Ascending aorta (tissue), 2 donors: Measurements from ENCODE around the gene EHBP1L1. TPM values are rescaled to one million over a fixed set of nuclear protein-coding genes. Genes with fewer than 3 reads are reported as not detected.

Source experiments
- DNase-seq, 2 donors: peaks; one replicate each; pipeline ENCODE4 v3.0.0-alpha.2; 2019; ENCODE audit warnings: low spot score in 2 of 2
- H3K27ac ChIP-seq, 2 donors: fragments of 200-600 bp; sonication (generic); one replicate each; pipeline ENCODE4 v1.5.1; 2016 to 2017; ENCODE audit warnings: mild to moderate bottlenecking in 1 of 2
- H3K27me3 ChIP-seq: fragments of 200-600 bp; sonication (generic); one replicate; pipeline ENCODE4 v1.5.1; 2017
- H3K36me3 ChIP-seq, 2 donors: fragments of 200-600 bp; sonication (generic); one replicate each; pipeline ENCODE4 v1.5.1; 2016
- H3K4me1 ChIP-seq, 2 donors: fragments of 200-600 bp; sonication (generic); one replicate each; pipeline ENCODE4 v1.5.1; 2016 to 2017; ENCODE audit warnings: mild to moderate bottlenecking in 1 of 2
- H3K4me3 ChIP-seq, 2 donors: fragments of 200-600 bp; sonication (generic); one replicate each; pipeline ENCODE4 v1.5.1; 2016 to 2017; ENCODE audit warnings: mild to moderate bottlenecking in 1 of 2
- H3K9me3 ChIP-seq, 2 donors: fragments of 200-600 bp; sonication (generic); one replicate each; pipeline ENCODE4 v1.5.1; 2016
- CTCF ChIP-seq, 3 experiments: fragments of 200-600 bp in 2 of 3; fragments of 450-650 bp in 1 of 3; sonication (generic) in 2 of 3; IDR thresholded peaks; one replicate each; pipeline ENCODE4 v1.5.1; 2016 to 2019; ENCODE audit warnings: antibody characterized with exemption in 3 of 3, mild to moderate bottlenecking in 1 of 3, moderate library complexity in 1 of 3
- intact Hi-C: fragments of 100-400 bp; cut with DNase I; formaldehyde crosslinking; loops from one replicate; pipeline ENCODE4 v1.15.1; 2023
- total RNA-seq: library from RNA; depleted of rRNA; stranded (reverse); fragments of >200 nt; gene quantifications from one replicate; pipeline ENCODE4 v1.1.0, GENCODE V29; 2016

Gene EHBP1L1
- total RNA-seq, 1 donor from 2014 or later = 418 TPM

- Histone ChIP-seq H3K9me3 (no peaks in the 10 kb centered on the region), H3K27ac (peak overlapping the region; percentile 0 to 17), H3K4me1 (no peaks in the 10 kb centered on the region), H3K36me3 (peaks cover 72 to 85% of the 10 kb centered on the region in 2 donors), H3K27me3 (no peaks in the 10 kb centered on the region), H3K4me3 (no peak overlapping the region)
- no peak for TF ChIP-seq CTCF (IDR thresholded peaks at IDR 0.05)
- no peak for DNase-seq
- intact Hi-C loops = no loop called here
These were observed 27.5 kb upstream of the EHBP1L1 start for GRCh38 chr11:65548395-65548794.

GRCh38 chr11:65549096-65549495 lies 26.8 kb upstream of the EHBP1L1 start:
- intact Hi-C loops = no loop called here
- peaks cover 72 to 84% of the 10 kb centered on the region in 2 donors for H3K36me3 ChIP-seq
- no peaks in the 10 kb centered on the region for H3K27me3 ChIP-seq
- DNase-seq = no peak
- H3K9me3 ChIP-seq = no peaks in the 10 kb centered on the region
- H3K4me3 ChIP-seq = no peak overlapping the region
- H3K4me1 ChIP-seq = peaks cover 0 to 6% of the 10 kb centered on the region in 2 donors
- no peak overlapping the region for H3K27ac ChIP-seq
- no peak for TF ChIP-seq CTCF (IDR thresholded peaks at IDR 0.05)

GRCh38 chr11:65551572-65552387 lies 24.1 kb upstream of the EHBP1L1 start:
- Histone ChIP-seq H3K27ac (peak overlapping the region; percentile 12 to 99), H3K36me3 (peaks cover 58 to 67% of the 10 kb centered on the region in 2 donors)
- intact Hi-C loops = no loop called here

GRCh38 chr11:65552388-65552951 lies 23.4 kb upstream of the EHBP1L1 start:
- peaks cover 51 to 60% of the 10 kb centered on the region in 2 donors for H3K36me3 ChIP-seq
- peak overlapping the region in 1 of 2 donors; percentile 99 for H3K27ac ChIP-seq
- H3K4me3 ChIP-seq = no peak overlapping the region
- intact Hi-C loops = no loop called here
- no peaks in the 10 kb centered on the region for H3K9me3 ChIP-seq
- H3K27me3 ChIP-seq = no peaks in the 10 kb centered on the region
- no peak for DNase-seq
- H3K4me1 ChIP-seq = peaks cover 10 to 37% of the 10 kb centered on the region in 2 donors
- TF ChIP-seq CTCF (IDR thresholded peaks at IDR 0.05) = no peak

More at GRCh38 chr11:65551572-65552387, 24.1 kb upstream of the EHBP1L1 start:
- Histone ChIP-seq H3K4me1 (peaks cover 10 to 31% of the 10 kb centered on the region in 2 donors), H3K9me3 (no peaks in the 10 kb centered on the region), H3K4me3 (no peak overlapping the region), H3K27me3 (no peaks in the 10 kb centered on the region)
- no peak for DNase-seq
- peak in 1 of 3 experiments; percentile 39 for TF ChIP-seq CTCF (IDR thresholded peaks at IDR 0.05)

- H3K4me3 ChIP-seq = no peak overlapping the region
- H3K9me3 ChIP-seq = no peaks in the 10 kb centered on the region
- peaks cover 46 to 53% of the 10 kb centered on the region in 2 donors for H3K36me3 ChIP-seq
- peak overlapping the region; percentile 97 to 99 for H3K27ac ChIP-seq
- H3K4me1 ChIP-seq = peaks cover 10 to 37% of the 10 kb centered on the region in 2 donors
- DNase-seq = no peak
- no peaks in the 10 kb centered on the region for H3K27me3 ChIP-seq
- intact Hi-C loops = loop anchor here (1.0 kb wide), 1 partner anchor 10 kb away; no protein-coding TSS in a partner anchor
- no peak for TF ChIP-seq CTCF (IDR thresholded peaks at IDR 0.05)
These were observed 22.4 kb upstream of the EHBP1L1 start for GRCh38 chr11:65553301-65554001.
